ENCODE results near the gene DPYSL5.

The DPYSL5 gene

GRCh38 chr2:26989156-26989555 lies 141.2 kb downstream of the DPYSL5 start:
- no peak overlapping the region for H3K4me3 ChIP-seq (ENCODE audit: low read length)
- DNase-seq (ENCODE audit: low read depth), result no peak
- TF ChIP-seq, protein P1, sequence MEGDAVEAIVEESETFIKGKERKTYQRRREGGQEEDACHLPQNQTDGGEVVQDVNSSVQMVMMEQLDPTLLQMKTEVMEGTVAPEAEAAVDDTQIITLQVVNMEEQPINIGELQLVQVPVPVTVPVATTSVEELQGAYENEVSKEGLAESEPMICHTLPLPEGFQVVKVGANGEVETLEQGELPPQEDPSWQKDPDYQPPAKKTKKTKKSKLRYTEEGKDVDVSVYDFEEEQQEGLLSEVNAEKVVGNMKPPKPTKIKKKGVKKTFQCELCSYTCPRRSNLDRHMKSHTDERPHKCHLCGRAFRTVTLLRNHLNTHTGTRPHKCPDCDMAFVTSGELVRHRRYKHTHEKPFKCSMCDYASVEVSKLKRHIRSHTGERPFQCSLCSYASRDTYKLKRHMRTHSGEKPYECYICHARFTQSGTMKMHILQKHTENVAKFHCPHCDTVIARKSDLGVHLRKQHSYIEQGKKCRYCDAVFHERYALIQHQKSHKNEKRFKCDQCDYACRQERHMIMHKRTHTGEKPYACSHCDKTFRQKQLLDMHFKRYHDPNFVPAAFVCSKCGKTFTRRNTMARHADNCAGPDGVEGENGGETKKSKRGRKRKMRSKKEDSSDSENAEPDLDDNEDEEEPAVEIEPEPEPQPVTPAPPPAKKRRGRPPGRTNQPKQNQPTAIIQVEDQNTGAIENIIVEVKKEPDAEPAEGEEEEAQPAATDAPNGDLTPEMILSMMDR (conservative IDR thresholded peaks at IDR 0.05; ENCODE audit: low read depth, low read length), result no peak

GRCh38 chr2:26991717-26992116 lies 143.8 kb downstream of the DPYSL5 start:
- no peak for DNase-seq (ENCODE audit: low read depth)
- no peak overlapping the region for H3K4me3 ChIP-seq (ENCODE audit: low read length)
- TF ChIP-seq, protein P1 (conservative IDR thresholded peaks at IDR 0.05; ENCODE audit: low read depth, low read length), result no peak

- no peak for DNase-seq (ENCODE audit: low read depth)
- H3K4me3 ChIP-seq (ENCODE audit: low read length), result no peak overlapping the region
- TF ChIP-seq, protein P1 (conservative IDR thresholded peaks at IDR 0.05; ENCODE audit: low read depth, low read length), result no peak
These were observed 145.8 kb downstream of the DPYSL5 start for GRCh38 chr2:26993768-26994167.

DNA sequence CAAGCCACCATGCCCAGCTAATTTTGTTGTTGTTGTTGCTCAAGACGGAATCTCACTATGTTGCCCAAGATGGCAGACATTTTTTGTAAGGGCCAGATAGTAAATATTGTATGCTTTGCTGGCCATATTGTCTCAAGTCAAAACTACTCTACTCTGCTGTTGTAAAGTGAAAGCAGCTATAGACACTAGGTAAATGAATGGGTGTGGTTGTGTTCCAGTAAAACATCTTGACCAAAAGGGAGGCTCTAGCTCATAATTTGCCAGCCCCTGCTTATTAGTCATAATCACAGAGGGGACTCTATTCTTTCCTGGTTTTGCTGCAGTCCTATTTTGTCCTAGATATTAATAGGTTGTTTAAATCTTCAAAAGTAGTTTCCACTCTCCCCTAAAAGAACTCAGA lies 147.1 kb downstream of the DPYSL5 start:
- no peak for DNase-seq (ENCODE audit: low read depth)
- TF ChIP-seq, protein P1 (conservative IDR thresholded peaks at IDR 0.05; ENCODE audit: low read depth, low read length), result no peak
- H3K4me3 ChIP-seq (ENCODE audit: low read length), result no peak overlapping the region

DNA sequence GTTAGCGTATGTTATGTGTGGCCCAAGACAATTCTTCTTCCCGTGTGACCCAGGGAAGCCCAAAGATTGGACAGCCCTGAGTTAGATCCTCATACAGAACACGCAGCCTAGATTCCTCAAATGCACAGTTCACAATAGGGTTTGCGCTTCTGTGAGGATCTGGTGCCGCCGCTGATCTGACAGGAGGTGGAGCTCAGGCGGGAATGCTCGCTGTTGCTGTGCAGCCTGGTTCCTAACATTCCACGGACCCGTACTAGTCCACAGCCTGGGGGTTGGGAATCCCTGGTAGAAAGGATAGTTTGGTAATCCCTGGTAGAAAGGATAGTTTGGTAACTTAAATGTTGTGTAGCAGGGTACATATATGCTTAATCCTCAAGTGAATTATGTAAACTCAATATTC lies 149.5 kb downstream of the DPYSL5 start:
- no peak for DNase-seq (ENCODE audit: low read depth)
- TF ChIP-seq, protein P1 (conservative IDR thresholded peaks at IDR 0.05; ENCODE audit: low read depth, low read length), result no peak
- H3K4me3 ChIP-seq (ENCODE audit: low read length), result no peak overlapping the region

- TF ChIP-seq, protein P1 (conservative IDR thresholded peaks at IDR 0.05; ENCODE audit: low read depth, low read length), result no peak
- no peak for DNase-seq (ENCODE audit: low read depth)
- H3K4me3 ChIP-seq (ENCODE audit: low read length), result no peak overlapping the region
These were observed 150.4 kb downstream of the DPYSL5 start for GRCh38 chr2:26998323-26998722.

Data from retinal pigment epithelial cell (primary cell).